Fibroblast of the aortic adventitia (primary cell): ENCODE results near the gene THNSL1. TPM values are rescaled to one million over a fixed set of nuclear protein-coding genes. Genes with fewer than 3 reads are reported as not detected.

Source experiments
- DNase-seq: peaks from one replicate; pipeline ENCODE4 v3.0.0-alpha.2; 2010; ENCODE audit warnings: low read depth
- H3K4me3 ChIP-seq: 2 replicates; pipeline ENCODE4 v1.5.1; 2011; ENCODE audit warnings: low read depth, mild to moderate bottlenecking, control low read depth, low read length, moderate library complexity
- total RNA-seq: library from RNA; depleted of rRNA; stranded (reverse); fragments of >200 nt; gene quantifications from 2 replicates; pipeline ENCODE4 v1.2.3, GENCODE V29; 2012; ENCODE audit warnings: low replicate concordance
- TF ChIP-seq, protein P1 (sequence below): IDR thresholded peaks from 2 replicates; pipeline ENCODE4 v1.5.1; 2011; ENCODE audit warnings: mild to moderate bottlenecking, low read length, control low read depth, inconsistent platforms; ENCODE audit not compliant: insufficient read depth

The THNSL1 gene
- total RNA-seq, 1 donor = 6.0 TPM

DNA sequence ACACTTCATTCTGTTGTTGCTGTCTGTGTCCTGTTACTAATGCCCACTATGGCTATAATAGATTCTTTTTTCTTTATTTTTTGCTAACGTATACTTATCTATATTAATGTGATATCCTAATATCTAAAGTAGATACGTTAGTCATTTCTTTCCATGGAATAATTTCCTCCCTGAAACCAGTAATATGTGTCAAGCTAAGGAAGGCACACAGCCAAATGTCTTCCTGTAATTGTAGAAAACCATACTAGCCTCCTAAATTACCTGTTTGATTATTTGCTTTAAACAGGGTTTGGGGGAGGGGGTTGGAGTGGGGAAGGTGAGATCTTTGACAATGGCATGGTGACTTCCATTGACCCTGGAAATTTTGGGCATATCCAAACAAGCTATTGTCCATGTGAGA is 56.4 kb downstream of the THNSL1 start:
- DNase-seq = no peak
- TF ChIP-seq, protein P1, sequence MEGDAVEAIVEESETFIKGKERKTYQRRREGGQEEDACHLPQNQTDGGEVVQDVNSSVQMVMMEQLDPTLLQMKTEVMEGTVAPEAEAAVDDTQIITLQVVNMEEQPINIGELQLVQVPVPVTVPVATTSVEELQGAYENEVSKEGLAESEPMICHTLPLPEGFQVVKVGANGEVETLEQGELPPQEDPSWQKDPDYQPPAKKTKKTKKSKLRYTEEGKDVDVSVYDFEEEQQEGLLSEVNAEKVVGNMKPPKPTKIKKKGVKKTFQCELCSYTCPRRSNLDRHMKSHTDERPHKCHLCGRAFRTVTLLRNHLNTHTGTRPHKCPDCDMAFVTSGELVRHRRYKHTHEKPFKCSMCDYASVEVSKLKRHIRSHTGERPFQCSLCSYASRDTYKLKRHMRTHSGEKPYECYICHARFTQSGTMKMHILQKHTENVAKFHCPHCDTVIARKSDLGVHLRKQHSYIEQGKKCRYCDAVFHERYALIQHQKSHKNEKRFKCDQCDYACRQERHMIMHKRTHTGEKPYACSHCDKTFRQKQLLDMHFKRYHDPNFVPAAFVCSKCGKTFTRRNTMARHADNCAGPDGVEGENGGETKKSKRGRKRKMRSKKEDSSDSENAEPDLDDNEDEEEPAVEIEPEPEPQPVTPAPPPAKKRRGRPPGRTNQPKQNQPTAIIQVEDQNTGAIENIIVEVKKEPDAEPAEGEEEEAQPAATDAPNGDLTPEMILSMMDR = no peak
- no peak overlapping the region for H3K4me3 ChIP-seq

DNA sequence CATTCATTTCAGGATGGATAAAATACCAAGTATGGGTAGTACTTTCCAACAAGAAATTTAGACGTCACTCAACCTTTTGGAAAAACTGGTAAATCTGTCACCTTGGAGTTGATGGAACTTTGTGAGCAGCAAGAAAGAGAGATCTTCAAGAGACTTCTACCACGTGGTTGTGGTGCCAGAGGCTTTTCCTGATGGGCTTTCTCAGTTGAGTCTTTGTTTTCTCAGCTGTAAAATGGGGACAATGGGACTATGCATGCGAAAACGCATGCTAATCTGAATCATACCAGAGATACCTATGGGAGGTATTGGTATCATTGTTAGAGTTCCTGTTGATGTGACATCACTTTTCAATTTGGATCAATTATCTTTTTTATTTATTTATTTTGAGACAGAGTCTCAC is 59.4 kb downstream of the THNSL1 start:
- no peak for DNase-seq
- H3K4me3 ChIP-seq = no peak overlapping the region
- TF ChIP-seq, protein P1 = no peak

Other genes with a start within 250 kb of the THNSL1 start
- 34.4 and 39.6 TPM in 2 replicates for gene PRTFDC1, start 64.0 kb upstream of the THNSL1 start, total RNA-seq
- 0.09 TPM in 1 of 2 replicates, not detected in the other for gene ENKUR, start 454 bp upstream of the THNSL1 start, total RNA-seq
- gene GPR158, start 158.4 kb downstream of the THNSL1 start, total RNA-seq = 0.18 and 0.49 TPM in 2 replicates